Measurements from ENCODE around the gene CLNK. TPM values are rescaled to one million over a fixed set of nuclear protein-coding genes. Genes with fewer than 3 reads are reported as not detected.

CLNK gene
- total and polyA plus RNA-seq, 4 donors: under 0.01 to 0.01 (median under 0.01) TPM; not detected in 1

GRCh38 chr4:10623862-10624261 is 60.7 kb downstream of the CLNK start:
- TF ChIP-seq RXRA (IDR thresholded peaks at IDR 0.05) (peak in 1 of 2 donors; percentile 30), REST (IDR thresholded peaks at IDR 0.05) (no peak)
- WGBS: 39% methylated on average over 6 of the region's 6 CpGs
- no peaks in the 10 kb centered on the region for H3K4me1 ChIP-seq (ENCODE audit: control insufficient read depth in 4 of 4, insufficient read depth in 4 of 4, low read length in 3 of 4)

GRCh38 chr4:10623241-10623640 is 61.3 kb downstream of the CLNK start:
- no peak overlapping the region for H3K27ac ChIP-seq (ENCODE audit: low read depth in 1 of 2, low read length in 2 of 2)
- no peaks in the 10 kb centered on the region for H3K4me1 ChIP-seq (ENCODE audit: control insufficient read depth in 4 of 4, insufficient read depth in 4 of 4, low read length in 3 of 4)
- TF ChIP-seq MAX (IDR thresholded peaks at IDR 0.05): no peak
- TF ChIP-seq FOXA2 (IDR thresholded peaks at IDR 0.05): no peak
- TF ChIP-seq NR2F2 (IDR thresholded peaks at IDR 0.05): no peak
- TF ChIP-seq FOXA1 (IDR thresholded peaks at IDR 0.05): no peak
- no peak for TF ChIP-seq HNF4A (conservative IDR thresholded peaks at IDR 0.05)
- no peak for TF ChIP-seq RAD21 (IDR thresholded peaks at IDR 0.05)
- TF ChIP-seq JUND (IDR thresholded peaks at IDR 0.05): no peak
- no peak for TF ChIP-seq ATF3 (IDR thresholded peaks at IDR 0.05)
- TF ChIP-seq GABPA (IDR thresholded peaks at IDR 0.05 in 1 of 2, conservative IDR thresholded peaks at IDR 0.05 in 1 of 2): no peak
- no peak for TF ChIP-seq TAF1 (conservative IDR thresholded peaks at IDR 0.05)
- no peak for TF ChIP-seq ZBTB33 (IDR thresholded peaks at IDR 0.05)
- no peak for TF ChIP-seq EGR1 (IDR thresholded peaks at IDR 0.05; ENCODE audit: low read depth in 2 of 2)
- no peak for TF ChIP-seq RXRA (IDR thresholded peaks at IDR 0.05)
- H3K9ac ChIP-seq (ENCODE audit: low read depth in 1 of 2, low read length in 2 of 2): no peak overlapping the region
- no peaks in the 10 kb centered on the region for H3K36me3 ChIP-seq (ENCODE audit: control insufficient read depth in 4 of 4, insufficient read depth in 3 of 4, low read depth in 1 of 4, low read length in 3 of 4)
- DNase-seq (ENCODE audit: low spot score): no peak
- 53% methylated on average over 4 of the region's 4 CpGs for WGBS
- H3K9me3 ChIP-seq (ENCODE audit: control insufficient read depth in 4 of 4, low read length in 3 of 4): peaks cover 0 to 2% (median 0%) of the 10 kb centered on the region in 4 donors
- H3K27me3 ChIP-seq (ENCODE audit: control insufficient read depth in 4 of 4, insufficient read depth in 4 of 4, low read length in 3 of 4): peaks cover 0 to 4% (median under 1%) of the 10 kb centered on the region in 4 donors
- no peak overlapping the region for H3K4me3 ChIP-seq (ENCODE audit: low read depth in 1 of 3, low read length in 3 of 3)

More at GRCh38 chr4:10623862-10624261, 60.7 kb downstream of the CLNK start:
- Histone ChIP-seq H3K36me3 (ENCODE audit: control insufficient read depth in 4 of 4, insufficient read depth in 3 of 4, low read depth in 1 of 4, low read length in 3 of 4) (no peaks in the 10 kb centered on the region), H3K4me3 (ENCODE audit: low read depth in 1 of 3, low read length in 3 of 3) (no peak overlapping the region), H3K27me3 (ENCODE audit: control insufficient read depth in 4 of 4, insufficient read depth in 4 of 4, low read length in 3 of 4) (peaks cover 0 to 4% (median under 1%) of the 10 kb centered on the region in 4 donors), H3K27ac (ENCODE audit: low read depth in 1 of 2, low read length in 2 of 2) (no peak overlapping the region), H3K9me3 (ENCODE audit: control insufficient read depth in 4 of 4, low read length in 3 of 4) (peaks cover 0 to 2% (median 0%) of the 10 kb centered on the region in 4 donors), H3K9ac (ENCODE audit: low read depth in 1 of 2, low read length in 2 of 2) (no peak overlapping the region)
- DNase-seq (ENCODE audit: low spot score): no peak
